Embryonic facial prominence (tissue), 1 donor: ENCODE measurements around the gene VWA8.
A peak's percentile ranks its signal among the peaks of the same experiment; 100 is the strongest.
"Not testable (repeated sequence)": the region's sequence is repeated elsewhere in the genome, so short reads cannot be mapped to it uniquely, and the experiment has no call there.

Experiments
- DNase-seq: peaks from one replicate; pipeline ENCODE4 v3.0.0-alpha.2; 2016; ENCODE audit errors: extremely low spot score

Gene VWA8

DNA sequence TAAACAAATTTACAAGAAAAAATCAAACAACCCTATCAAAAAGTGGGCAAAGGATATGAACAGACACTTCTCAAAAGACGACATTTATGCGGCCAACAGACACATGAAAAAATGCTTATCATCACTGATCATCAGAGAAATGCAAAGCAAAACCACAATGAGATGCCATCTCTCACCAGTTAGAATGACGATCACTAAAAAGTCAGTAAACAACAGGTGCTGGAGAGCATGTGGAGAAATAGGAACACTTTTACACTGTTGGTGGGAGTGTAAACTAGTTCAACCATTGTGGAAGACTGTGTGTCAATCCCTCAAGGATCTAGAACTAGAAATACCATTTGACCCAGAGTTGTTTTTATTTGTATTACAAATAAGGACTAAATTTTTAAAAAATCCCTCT lies 215.4 kb downstream of the VWA8 start:
- DNase-seq, result not testable (repeated sequence)

DNA sequence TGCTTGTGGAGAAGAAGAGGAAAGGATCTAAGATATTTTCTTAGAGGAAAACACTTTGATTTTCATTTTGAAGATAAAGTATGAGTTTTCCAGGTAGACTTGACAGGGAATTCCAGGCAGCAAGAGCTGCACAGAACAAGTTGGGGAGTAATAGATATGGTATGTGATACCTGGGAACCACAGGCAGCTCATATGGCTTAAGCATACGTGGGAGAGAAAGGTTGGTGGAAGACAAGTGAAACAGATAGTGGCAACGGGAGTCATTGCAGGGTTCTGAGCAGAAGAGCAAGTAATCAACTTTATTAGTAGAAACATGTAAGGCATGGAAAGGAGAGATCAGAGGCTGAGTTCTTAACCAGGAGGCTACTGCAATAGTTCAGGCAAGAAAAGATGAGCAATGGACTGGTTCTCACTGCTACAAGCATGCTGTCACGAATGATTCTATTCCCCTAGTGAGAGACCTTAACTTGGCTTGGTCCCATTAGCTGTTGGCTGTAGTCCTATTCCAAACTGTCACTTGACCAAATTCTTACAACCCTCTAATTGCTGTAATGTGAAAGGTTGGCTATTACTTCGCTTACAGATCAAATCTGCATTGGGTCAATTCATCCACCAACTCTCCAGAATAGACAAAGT lies 217.9 kb downstream of the VWA8 start:
- no peak for DNase-seq

DNA sequence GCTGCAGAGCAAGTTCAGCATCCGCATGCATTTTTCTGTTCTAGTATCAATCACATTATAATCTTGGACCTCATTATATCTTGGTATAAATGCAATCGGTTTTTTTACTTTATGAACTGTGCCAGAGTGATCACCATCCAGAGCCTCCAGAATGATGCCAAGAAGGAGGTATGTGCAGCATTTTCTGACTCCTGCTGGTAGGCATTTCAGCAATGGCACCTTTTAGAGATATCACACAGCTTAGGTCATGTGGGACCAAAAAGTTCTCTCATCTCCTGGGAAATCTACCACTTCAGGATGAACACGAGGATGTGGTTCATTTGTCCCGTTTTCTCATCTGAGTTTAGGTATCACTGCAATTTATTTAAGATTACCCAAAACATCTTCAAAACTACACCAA lies 220.4 kb downstream of the VWA8 start:
- DNase-seq, result no peak

DNA sequence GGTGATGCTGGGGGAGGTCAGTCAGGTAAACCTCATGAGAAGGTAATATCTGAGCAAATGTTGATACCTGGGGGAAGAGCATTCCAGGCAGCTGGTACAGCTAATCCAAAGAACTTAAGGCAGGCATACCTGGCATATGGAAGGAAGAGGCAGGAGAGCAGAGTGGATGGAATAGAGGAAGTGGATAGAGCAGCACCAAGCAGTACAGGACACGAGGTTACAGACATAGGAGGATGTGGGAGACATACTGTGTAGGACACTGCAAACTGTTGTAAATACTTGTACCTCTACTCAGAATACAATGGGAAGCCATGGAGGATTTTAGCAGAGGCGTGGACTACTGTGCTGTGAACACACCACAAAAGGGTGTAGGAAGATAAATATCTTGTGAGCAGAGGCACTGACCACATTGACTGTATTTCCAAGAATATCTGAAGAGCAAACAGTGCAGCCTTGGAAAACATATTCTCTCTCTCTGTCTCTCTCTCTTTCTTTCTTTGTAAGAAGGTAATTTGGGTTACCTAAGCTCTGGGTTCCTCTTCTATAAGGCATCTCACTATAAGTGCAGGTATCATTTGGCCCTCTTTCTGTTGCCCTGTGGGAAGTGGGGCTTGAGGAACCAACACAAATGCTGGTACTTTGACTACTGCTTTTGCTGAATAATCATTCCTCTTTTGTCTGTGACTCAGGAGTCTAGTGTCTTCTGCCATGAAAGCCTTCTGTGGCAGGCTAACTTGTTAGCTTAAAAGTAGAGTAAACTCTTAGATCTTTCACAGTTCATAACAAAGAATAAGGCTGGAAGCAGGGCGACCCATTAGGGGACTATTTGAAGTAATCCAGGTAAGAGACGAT lies 238.0 kb downstream of the VWA8 start:
- DNase-seq, result no peak

DNA sequence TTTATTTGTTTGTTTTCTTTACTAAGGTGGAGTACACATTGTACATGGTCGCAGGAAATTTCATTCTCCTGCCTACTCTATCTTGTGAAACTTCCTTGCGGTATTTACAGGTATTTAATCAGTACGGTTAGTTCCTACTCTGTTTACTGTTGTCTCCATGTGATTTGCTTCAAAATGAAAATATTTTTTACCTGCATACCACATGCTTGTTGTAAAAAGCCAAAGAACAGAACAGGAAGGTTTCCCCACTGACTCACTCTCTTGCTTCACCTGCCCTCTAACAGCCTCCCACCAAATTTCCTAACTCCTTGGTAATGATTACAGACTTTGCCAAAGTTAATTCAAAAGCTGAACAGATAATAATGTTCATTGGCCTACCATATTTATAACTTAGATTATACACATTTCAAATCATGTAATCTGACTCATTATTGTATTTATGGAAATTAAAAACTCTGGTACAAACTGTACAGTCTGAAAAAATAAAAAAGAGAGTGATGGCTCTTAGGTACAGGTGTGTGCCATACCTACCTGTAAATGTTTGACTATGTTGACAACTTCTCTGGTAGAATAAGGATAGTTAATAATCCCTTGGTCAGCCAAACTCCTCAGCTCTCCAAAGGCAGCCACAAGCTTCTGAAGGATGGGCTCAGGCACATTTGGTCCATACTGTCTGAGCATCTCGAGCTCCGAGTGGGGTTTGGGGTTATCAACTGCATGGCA lies 239.9 kb downstream of the VWA8 start:
- no peak for DNase-seq

DNA sequence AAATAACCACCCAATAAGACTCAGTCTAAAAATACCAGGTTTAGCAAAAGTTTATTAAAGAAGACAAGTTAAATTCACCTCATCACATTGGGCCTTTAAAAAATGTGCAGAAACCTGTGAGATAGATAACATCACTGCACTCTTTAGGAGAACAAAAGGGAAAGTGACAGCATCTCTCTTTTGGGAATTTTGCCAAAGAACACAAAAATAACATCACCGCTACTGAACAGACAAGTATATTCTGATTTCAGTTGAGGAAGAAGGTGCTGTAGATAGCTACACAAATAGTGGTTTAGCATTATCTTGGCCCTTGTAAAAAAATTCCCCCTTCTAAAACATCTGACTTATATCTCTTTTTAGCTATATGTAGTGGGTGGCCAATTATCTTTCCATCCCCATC lies 244.7 kb downstream of the VWA8 start:
- no peak for DNase-seq

DNA sequence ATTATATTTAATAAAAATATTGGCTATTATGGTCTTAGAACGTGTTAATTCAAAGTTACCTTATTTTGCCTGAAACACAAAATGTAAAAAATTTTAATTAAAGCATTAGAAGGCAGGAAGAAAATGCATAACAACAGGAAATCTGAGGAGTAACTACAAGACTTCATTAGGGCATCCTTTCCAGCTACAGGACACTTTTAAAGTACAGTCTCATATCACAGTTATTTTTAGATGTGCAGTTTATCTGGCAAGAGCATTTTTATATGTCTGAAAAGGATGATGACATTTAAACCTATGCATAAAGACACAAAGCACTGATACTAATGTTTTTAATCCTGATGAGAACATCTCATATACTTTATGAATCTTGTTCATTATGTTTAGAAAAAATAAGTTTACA lies 247.5 kb downstream of the VWA8 start:
- no peak for DNase-seq

DNA sequence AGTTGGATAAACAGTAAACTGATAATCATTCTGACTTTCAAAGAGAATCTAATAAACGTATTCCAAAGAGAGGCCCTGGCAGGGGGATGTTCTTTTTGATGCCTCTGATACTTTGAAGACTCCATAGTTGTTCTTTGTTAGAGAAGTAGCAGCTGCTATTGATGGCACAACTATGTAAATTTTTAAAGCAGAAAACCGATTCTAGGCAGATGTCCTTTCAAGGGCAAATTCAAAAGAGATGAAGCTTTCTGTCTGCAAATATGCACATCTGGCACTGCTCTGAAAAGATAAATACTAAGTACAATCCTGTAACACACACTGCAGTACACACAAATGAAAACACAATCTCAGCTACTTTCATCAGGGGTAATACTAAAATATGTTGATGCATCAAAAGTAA lies 250.1 kb downstream of the VWA8 start:
- DNase-seq, result no peak

DNA sequence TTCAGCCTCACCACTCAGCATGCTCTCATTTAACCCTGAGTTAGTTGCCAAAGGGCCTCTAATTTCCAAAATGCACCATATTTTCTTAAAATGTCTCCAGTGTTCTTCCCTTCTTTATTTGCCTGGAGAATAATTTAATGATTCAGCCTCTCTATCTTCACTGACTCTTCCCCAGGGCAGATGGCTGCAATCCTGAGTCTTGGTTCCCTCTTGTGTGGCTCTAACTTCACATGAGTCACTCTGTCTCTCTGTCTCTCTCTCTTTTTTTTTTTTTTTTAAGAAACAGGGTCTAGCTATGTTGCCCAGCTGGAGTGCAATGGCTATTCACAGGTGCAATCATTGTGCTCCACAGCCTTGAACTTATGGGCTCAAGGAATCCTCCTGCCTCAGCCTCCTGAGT lies 251.4 kb downstream of the VWA8 start:
- no peak for DNase-seq

DNA sequence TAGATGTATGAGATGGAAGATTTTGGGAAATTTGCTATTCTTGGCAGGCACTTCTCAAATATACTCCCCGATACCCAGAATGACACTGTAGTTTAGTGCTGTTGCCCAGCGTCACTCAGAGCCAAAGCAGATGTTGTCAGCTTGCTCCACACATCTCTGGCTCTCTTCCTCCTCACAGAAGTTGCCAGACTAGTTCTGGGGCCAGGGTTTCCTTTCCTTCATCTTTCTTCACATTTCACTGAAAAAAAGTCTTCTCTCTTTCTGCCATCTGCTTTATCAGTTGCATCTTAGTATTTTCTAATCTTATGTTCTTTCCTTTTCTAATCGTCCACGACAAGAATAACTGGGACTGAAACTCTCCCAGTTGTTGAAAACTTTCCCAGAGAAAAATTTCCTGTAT lies 252.2 kb downstream of the VWA8 start:
- no peak for DNase-seq

DNA sequence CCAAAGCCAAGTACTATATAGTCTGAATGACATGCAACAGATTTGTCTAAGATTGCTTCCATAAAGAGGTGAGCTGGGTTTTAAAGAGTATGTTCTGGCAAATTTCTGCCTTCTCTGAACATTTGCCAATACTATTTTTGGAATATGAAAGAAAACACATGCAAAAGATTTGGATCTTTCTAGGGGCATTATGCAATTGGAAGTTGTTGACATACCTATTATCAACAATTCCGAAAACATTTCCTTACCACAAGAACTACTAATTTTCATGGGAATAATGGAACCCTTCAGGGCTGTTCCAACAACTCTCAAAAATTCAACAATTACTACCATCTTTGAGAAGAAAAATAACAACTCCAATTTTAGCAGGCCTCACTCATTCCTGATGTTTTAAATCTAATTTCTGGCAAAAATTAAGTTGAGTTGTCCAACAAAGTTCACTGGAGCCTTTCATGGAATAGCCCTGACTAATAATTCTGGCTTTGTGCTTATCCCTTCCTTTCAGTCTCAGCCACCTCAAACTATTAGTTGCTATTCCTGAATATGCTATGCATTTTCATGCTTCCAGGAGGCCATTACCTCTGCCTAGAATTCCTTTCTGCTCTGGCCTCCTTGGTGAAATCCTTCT lies 253.6 kb downstream of the VWA8 start:
- DNase-seq, result peak; percentile 17

DNA sequence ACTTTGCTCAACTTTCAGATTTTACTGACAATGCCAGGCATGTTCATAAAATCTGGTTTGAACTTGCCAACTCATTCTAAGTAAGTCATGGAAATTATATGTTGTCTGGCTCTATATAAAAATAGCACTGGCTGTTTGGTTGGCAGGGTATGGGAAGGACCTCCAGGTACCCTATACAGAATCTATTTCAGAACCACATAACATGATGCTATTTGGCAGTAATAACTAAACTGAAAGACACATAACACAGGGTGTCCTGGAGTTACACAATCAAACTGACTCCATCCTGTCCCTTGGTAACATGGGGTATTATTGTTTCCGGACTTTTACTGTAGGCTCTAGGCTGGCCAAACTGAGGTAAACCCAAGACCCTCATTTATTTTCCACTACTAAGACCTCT lies 254.8 kb downstream of the VWA8 start:
- no peak for DNase-seq

DNA sequence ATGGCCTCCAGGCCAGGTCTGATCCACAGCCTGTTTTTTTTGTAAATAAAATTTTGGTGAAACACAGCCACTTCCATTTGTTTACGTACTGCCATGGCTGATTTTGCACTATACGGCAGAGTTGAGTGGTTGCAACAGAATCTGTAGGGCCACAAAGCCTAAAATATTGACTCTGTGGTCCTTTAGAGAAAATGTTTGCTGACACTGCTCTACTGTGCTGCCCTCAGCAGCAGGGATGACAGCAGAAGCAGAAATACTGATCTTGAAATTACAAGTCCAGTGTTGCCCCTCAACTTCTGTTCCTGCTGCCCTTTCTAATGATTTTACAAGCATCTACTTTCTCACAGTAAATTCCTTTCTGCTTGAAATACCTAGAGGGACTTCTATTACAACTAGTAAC lies 258.4 kb downstream of the VWA8 start:
- no peak for DNase-seq

DNA sequence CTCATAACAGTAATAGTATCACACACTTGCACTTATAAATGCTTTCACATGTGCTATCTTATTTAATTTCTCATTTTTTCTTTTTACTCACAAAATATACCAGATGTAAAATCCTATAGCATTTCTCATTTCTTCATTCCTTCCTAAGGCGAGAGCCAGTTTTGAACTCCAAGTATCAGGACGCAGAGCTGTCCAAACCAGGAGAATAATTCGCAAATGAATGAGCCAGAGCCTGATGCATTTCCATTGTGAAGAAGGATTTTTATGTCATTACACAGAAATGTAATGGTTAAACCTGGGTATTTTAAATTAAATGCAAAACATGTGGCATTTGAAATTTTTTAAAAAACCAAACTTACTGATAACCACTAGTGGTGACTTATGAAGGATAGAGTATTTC lies 259.2 kb downstream of the VWA8 start:
- DNase-seq, result no peak

DNA sequence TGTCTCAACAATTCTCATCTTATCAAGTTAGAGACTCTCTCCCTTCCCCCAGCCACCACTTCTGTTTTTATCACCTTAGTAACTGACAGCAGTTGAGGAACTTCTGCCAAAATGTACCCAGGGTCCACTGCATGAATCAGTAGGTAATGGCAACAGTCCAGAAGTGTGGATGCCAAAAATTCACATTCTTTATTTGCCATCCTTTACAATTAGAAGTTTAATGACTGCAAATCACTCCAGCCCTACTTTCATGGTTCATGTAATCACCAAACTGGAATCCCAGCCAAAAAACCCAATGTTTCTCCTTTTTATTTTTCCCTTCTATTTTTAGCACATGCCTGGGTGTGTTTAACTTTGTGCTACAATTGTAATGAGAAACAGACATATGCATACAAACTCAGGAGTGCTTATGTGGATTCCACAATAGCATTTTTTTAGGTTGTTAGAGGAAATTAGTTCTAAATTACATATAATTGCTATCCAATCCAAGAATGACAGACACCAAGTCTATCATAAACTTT lies 260.1 kb downstream of the VWA8 start:
- DNase-seq, result peak; percentile 74

DNA sequence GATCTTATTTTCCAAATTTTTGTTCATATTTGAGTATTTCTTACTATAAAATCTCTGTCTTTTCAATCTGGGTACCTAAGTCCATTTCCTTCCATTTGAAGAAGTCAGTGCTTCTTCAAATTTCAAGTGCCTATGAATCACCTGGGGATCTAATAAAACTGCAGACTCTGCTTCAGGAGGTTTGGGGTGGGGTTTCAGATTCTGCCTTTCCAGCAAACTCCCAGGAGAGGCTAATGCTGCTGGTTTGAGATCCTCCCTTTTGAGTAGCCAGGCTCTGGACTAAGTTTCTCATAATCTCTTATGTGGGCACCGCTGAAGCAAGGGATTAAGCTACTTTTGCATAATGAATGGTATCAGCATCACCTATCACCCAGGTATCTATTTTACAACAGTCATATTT lies 261.1 kb downstream of the VWA8 start:
- DNase-seq, result no peak

DNA sequence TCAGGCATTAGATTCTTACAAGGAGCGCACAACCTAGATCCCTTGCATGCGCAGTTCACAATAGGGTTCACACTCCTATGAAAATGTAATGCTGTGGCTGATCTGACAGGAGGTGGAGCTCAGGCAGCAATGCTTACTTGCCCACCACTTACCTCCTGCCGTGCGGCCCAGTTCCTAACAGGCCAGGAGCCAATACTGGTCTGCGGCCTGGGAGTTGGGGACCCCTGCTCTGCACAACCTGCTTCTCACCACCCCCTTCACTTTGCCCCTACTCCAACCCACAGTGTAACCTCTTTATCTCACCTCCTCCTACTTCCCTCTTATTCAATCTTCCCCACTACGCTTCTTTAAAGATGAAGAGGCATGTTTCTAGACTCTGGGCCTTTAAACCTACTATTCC lies 263.3 kb downstream of the VWA8 start:
- DNase-seq, result no peak

DNA sequence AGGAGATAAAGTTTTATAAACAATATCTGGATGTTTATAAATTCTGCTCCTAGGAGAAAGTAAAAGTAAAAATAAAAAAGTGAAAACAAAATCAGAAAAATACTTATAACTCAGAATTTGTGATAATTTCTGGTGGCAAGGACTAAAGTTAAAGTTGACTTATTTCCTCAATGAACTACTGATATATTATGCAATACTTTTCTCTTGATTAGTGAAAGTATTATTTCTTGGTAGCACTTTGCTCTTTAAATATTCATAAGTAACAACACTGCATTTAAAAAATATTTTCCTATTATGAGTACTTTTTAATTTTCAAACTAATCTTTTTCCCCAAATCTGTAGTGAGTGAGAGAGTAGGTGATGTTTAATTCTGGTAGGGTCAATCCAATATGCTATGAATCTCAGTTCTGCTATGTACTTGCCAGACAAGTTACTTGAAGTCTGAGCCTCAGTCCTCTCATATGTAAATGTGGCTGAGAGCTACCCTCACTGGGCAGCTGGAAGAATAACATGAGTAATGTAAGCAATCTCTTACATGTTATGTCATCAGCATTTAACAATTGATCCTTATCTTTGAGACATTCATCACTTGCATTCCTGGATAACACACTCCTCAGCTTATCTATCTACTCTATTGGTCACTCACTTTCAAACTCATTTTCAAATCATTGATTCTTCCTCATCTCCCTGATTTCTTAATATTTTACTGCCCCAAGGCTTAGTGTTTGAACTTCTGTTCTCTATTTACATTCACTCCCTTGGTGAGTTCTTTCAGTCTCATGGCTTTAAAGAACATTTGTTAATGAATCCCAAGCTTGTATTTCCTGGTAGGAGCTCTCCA lies 264.5 kb downstream of the VWA8 start:
- DNase-seq, result no peak

DNA sequence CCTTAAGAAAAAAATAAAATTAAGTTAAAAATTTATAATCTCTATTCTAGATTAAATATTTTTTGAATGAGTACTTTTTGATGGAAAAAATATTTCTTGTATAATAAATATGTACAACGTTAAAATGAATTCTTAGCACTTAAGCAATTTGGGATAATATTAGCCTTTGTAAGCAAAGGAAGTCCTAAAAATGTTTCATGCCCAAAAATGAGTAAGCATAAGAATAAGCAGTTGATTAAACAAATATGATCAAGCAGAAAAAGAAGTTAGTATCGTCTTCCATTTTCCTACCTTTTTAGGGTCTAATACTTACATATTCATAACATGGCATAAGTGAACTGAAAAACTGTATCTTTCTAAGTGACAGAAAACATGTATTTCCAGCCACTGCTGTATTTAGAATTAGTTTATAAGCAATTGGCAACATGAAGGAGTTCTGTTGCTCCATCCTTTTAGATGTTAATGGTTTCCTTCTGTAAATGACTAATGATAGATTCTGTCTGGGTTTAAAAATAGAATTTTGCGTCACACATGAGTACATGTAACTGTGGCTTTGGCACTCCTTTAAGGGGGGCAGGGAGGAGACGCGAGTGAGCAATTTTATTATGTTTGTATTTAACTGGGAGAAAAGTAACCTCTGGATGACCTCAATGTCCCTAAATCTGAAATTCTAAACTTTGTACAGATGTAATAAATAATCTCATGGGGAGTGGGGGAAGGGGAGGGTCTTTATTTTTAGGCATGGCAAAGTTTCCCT lies 266.2 kb downstream of the VWA8 start:
- DNase-seq, result peak; percentile 85

DNA sequence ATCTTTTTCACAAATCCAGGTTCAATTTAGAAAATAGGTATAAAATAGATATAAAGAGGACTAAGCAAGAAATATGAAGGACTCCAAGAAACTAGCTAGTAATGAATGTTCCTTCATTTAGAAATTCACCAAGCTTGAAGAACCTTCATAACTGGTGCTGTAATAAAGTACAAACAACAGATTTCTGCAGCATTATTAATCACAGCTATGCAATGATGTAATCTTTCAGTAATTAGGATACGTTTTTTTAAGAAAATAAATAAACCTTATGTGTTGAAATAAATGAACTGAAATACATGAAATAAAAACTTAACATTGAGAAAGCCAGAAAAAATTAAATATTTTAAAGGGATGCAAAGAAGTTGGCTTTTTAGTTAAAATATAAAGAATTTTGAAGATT lies 267.5 kb downstream of the VWA8 start:
- no peak for DNase-seq

DNA sequence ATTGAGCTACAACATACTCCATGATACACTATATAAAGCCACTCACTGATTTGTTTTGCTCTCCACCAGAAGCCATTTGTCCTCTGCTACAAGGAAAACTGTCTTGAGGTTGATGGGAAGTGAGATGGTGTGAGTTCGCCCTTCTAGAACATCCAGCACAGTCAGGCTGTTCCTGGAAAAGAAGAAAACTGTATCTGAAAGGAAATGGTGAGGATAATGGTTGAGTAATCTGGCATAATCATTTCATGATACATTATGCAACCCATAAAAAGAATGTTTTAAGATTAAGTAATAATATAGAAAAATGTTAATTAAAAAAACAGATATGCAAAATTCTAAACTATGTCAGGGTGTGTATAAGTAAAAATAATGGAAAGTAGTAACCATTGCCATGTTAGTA lies 269.6 kb downstream of the VWA8 start:
- no peak for DNase-seq
